ENCODE data around the gene ALAD.
A peak's percentile ranks its signal among the peaks of the same experiment; 100 is the strongest.

ALAD gene

GRCh38 chr9:113428062-113428615 is 27.1 kb upstream of the ALAD start:
- no peak for DNase-seq (ENCODE audit: low read depth)
- TF ChIP-seq CTCF (IDR thresholded peaks at IDR 0.05; ENCODE audit: insufficient read depth, low read depth, low read length, missing control alignments): no peak
- H3K4me3 ChIP-seq (ENCODE audit: low read depth, low read length): no peak overlapping the region

GRCh38 chr9:113427629-113428028 is 26.5 kb upstream of the ALAD start:
- no peak for TF ChIP-seq CTCF (IDR thresholded peaks at IDR 0.05; ENCODE audit: insufficient read depth, low read depth, low read length, missing control alignments)
- DNase-seq (ENCODE audit: low read depth): no peak
- H3K4me3 ChIP-seq (ENCODE audit: low read depth, low read length): no peak overlapping the region

GRCh38 chr9:113426701-113427100 is 25.6 kb upstream of the ALAD start:
- no peak for TF ChIP-seq CTCF (IDR thresholded peaks at IDR 0.05; ENCODE audit: insufficient read depth, low read depth, low read length, missing control alignments)
- H3K4me3 ChIP-seq (ENCODE audit: low read depth, low read length): no peak overlapping the region
- DNase-seq (ENCODE audit: low read depth): no peak

- no peak for DNase-seq (ENCODE audit: low read depth)
- no peak overlapping the region for H3K4me3 ChIP-seq (ENCODE audit: low read depth, low read length)
- TF ChIP-seq CTCF (IDR thresholded peaks at IDR 0.05; ENCODE audit: insufficient read depth, low read depth, low read length, missing control alignments): no peak
Measured at GRCh38 chr9:113425072-113425471, 24.0 kb upstream of the ALAD start.

- no peak overlapping the region for H3K4me3 ChIP-seq (ENCODE audit: low read depth, low read length)
- no peak for TF ChIP-seq CTCF (IDR thresholded peaks at IDR 0.05; ENCODE audit: insufficient read depth, low read depth, low read length, missing control alignments)
- no peak for DNase-seq (ENCODE audit: low read depth)
Measured at GRCh38 chr9:113421726-113422125, 20.6 kb upstream of the ALAD start.

- no peak for TF ChIP-seq CTCF (IDR thresholded peaks at IDR 0.05; ENCODE audit: insufficient read depth, low read depth, low read length, missing control alignments)
Measured at GRCh38 chr9:113417370-113417769, 16.3 kb upstream of the ALAD start.

GRCh38 chr9:113416149-113416721 is 15.2 kb upstream of the ALAD start:
- H3K4me3 ChIP-seq (ENCODE audit: low read depth, low read length): no peak overlapping the region
- no peak for TF ChIP-seq CTCF (IDR thresholded peaks at IDR 0.05; ENCODE audit: insufficient read depth, low read depth, low read length, missing control alignments)
- DNase-seq (ENCODE audit: low read depth): peak; percentile 81

More at GRCh38 chr9:113417370-113417769, 16.3 kb upstream of the ALAD start:
- no peak for DNase-seq (ENCODE audit: low read depth)
- no peak overlapping the region for H3K4me3 ChIP-seq (ENCODE audit: low read depth, low read length)
